Osteoblast (primary cell): ENCODE results near the gene OPN1MW3. TPM values are rescaled to one million over a fixed set of nuclear protein-coding genes. Genes with fewer than 3 reads are reported as not detected.

Experiments
- DNase-seq: peaks from one replicate; pipeline ENCODE4 v3.0.0; 2011; ENCODE audit warnings: low spot score, mixed read lengths; ENCODE audit not compliant: insufficient read length; ENCODE audit errors: missing footprints
- H2AFZ ChIP-seq: 2 replicates; pipeline ENCODE4 v1.6.0; 2011; ENCODE audit warnings: mild to moderate bottlenecking, low read length
- H3K27ac ChIP-seq: 2 replicates; pipeline ENCODE4 v1.5.1; 2011; ENCODE audit warnings: mild to moderate bottlenecking, low read depth, low read length, moderate library complexity
- H3K27me3 ChIP-seq: 2 replicates; pipeline ENCODE4 v1.6.0; 2012; ENCODE audit warnings: mild to moderate bottlenecking, control low read depth, inconsistent platforms, low read length, moderate library complexity; ENCODE audit not compliant: insufficient read depth
- H3K36me3 ChIP-seq: 2 replicates; pipeline ENCODE4 v1.5.1; 2011; ENCODE audit warnings: mild to moderate bottlenecking, low read length, control low read depth, moderate library complexity; ENCODE audit not compliant: insufficient read depth
- H3K4me1 ChIP-seq: 2 replicates; pipeline ENCODE4 v1.5.1; 2011; ENCODE audit warnings: mild to moderate bottlenecking, low read length, control low read depth, moderate library complexity; ENCODE audit not compliant: insufficient read depth
- H3K4me2 ChIP-seq: 2 replicates; pipeline ENCODE4 v1.6.0; 2011; ENCODE audit warnings: mild to moderate bottlenecking, low read length; ENCODE audit not compliant: insufficient read depth
- H3K4me3 ChIP-seq: fragments of 200-600 bp; sonication (generic); 3 replicates; pipeline ENCODE4 v1.5.1; 2012; ENCODE audit warnings: mild to moderate bottlenecking, low read length, inconsistent platforms; ENCODE audit not compliant: insufficient read depth
- H3K79me2 ChIP-seq: 2 replicates; pipeline ENCODE4 v1.6.0; 2012; ENCODE audit warnings: mild to moderate bottlenecking, low read length, control low read depth, inconsistent platforms; ENCODE audit not compliant: insufficient read depth
- H3K9me3 ChIP-seq: 2 replicates; pipeline ENCODE4 v1.5.1; 2011; ENCODE audit warnings: low read depth, low read length, control low read depth
- H4K20me1 ChIP-seq: 2 replicates; pipeline ENCODE4 v1.6.0; 2012; ENCODE audit warnings: mild to moderate bottlenecking, low read length, control low read depth; ENCODE audit not compliant: insufficient read depth
- total RNA-seq: library from RNA; depleted of rRNA; stranded (reverse); fragments of >200 nt; gene quantifications from 2 replicates; pipeline ENCODE4 v1.2.3, GENCODE V29; 2012
- TF ChIP-seq, protein P1 (sequence below): IDR thresholded peaks from 2 replicates; pipeline ENCODE4 v1.5.1; 2011; ENCODE audit warnings: mild to moderate bottlenecking, low read depth, low read length, moderate library complexity; ENCODE audit errors: extremely low read depth

Gene OPN1MW3
- total RNA-seq, 1 donor: not detected

DNA sequence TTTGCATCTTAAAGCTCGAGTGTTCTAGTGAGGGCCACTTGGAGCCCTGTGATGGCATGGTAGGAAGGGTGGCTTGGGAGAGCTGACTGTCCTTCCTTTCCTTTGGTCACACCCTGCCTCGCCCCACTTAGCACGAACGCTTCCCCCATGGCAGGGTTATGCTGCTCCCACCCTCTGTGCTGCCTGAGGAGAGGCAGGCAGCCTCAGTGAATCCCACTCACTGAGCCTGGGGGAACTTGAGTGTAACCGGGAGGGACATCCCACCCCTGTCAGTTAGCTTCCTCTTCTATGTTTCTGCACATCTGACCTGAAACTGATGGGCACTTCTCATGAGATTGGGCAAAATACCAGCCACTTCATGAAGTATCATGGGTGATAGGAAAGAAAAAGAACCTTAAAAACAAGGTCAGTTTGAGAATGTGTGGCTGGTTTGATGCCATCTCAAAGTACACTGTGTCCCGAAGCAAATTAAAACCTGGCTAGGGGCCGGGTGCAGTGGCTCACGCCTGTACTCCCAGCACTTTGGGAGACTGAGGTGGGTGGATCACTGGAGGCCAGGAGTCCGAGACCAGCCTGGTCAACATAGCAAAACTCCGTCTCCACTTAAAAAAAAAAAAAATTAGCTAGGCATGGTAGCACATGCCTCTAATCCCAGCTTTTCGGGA lies 48.3 kb downstream of the OPN1MW3 start:
- H3K36me3 ChIP-seq: no peaks in the 10 kb centered on the region
- no peaks in the 10 kb centered on the region for H3K4me1 ChIP-seq
- H3K27me3 ChIP-seq: peaks cover 5% of the 10 kb centered on the region
- no peaks in the 10 kb centered on the region for H3K79me2 ChIP-seq
- no peak overlapping the region for H3K4me2 ChIP-seq
- TF ChIP-seq, protein P1, sequence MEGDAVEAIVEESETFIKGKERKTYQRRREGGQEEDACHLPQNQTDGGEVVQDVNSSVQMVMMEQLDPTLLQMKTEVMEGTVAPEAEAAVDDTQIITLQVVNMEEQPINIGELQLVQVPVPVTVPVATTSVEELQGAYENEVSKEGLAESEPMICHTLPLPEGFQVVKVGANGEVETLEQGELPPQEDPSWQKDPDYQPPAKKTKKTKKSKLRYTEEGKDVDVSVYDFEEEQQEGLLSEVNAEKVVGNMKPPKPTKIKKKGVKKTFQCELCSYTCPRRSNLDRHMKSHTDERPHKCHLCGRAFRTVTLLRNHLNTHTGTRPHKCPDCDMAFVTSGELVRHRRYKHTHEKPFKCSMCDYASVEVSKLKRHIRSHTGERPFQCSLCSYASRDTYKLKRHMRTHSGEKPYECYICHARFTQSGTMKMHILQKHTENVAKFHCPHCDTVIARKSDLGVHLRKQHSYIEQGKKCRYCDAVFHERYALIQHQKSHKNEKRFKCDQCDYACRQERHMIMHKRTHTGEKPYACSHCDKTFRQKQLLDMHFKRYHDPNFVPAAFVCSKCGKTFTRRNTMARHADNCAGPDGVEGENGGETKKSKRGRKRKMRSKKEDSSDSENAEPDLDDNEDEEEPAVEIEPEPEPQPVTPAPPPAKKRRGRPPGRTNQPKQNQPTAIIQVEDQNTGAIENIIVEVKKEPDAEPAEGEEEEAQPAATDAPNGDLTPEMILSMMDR: no peak
- no peak overlapping the region for H3K4me3 ChIP-seq
- H3K27ac ChIP-seq: no peak overlapping the region
- no peaks in the 10 kb centered on the region for H3K9me3 ChIP-seq
- H4K20me1 ChIP-seq: no peaks in the 10 kb centered on the region
- no peak for DNase-seq
- H2AFZ ChIP-seq: no peak overlapping the region

DNA sequence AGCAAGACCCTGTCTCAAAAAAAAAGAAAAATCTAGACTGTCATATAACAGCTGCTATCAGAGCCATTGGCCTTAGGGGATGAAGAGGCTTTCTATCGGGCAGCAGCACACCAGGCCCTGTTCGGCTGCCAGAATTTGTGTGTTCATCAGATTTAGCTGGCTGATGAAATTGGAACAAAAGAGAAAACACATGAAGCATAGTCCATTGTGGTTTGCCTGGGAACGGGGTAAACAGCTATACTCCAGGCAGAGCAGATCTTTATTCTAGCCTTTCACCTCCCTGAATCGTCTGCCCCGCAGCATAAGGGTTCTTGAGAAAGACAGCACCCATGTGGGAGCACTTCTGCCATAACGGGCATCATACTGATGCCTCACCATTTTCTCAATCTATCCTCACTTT lies 49.8 kb downstream of the OPN1MW3 start:
- no peak overlapping the region for H3K4me2 ChIP-seq
- H3K4me3 ChIP-seq: no peak overlapping the region
- peak; percentile 72 for DNase-seq

DNA sequence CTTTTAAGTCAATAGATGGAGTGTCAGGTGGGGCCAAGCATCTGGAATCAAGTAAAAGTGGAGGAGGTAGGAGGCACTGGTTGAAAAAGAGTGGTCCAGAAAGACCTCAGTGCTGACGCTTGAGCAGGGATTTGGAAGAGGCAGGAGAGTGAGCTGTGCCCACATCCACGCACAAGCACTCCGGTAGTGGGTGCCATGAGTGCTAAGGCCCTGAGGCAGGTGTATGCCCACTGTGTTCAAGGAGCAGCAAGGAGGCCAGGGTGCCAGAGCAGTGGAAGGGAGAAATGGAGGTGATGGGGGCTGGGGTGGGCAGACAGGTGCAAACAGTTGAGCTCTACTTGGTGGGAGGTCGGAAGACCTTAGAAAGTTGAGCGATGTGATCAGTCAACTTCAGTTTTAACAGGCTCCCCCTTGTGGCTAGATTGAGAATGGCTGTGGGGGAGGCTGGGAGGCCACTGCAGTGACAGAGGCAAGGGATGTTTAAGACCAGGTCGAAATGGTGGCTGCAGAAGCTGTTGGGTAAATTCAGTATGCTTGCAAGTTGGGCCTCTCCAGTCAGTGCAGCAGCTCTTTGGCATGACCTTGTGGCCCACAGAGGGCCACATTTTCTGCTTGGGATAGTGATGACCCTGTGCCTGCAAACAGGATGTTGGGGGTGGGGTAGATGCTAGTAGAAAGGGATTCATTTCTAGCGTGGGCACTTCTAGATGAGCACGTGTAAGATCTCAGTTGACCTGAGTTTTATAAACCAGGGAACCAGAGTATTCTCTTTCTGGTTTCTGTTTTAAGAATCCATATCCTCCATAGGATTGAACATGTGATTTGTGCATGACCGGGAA lies 50.9 kb downstream of the OPN1MW3 start:
- H3K27me3 ChIP-seq: peaks cover 16% of the 10 kb centered on the region
- TF ChIP-seq, protein P1: peak; percentile 76
- no peaks in the 10 kb centered on the region for H4K20me1 ChIP-seq
- no peak overlapping the region for H2AFZ ChIP-seq
- no peak overlapping the region for H3K4me2 ChIP-seq
- H3K4me3 ChIP-seq: no peak overlapping the region
- H3K4me1 ChIP-seq: no peaks in the 10 kb centered on the region
- peak; percentile 87 for DNase-seq
- no peak overlapping the region for H3K27ac ChIP-seq
- no peaks in the 10 kb centered on the region for H3K9me3 ChIP-seq
- H3K36me3 ChIP-seq: no peaks in the 10 kb centered on the region
- H3K79me2 ChIP-seq: no peaks in the 10 kb centered on the region

More for the DNA sequence above, 49.8 kb downstream of the OPN1MW3 start:
- H3K9me3 ChIP-seq: no peaks in the 10 kb centered on the region
- H2AFZ ChIP-seq: no peak overlapping the region
- H4K20me1 ChIP-seq: no peaks in the 10 kb centered on the region
- no peaks in the 10 kb centered on the region for H3K79me2 ChIP-seq
- no peaks in the 10 kb centered on the region for H3K4me1 ChIP-seq
- peaks cover 6% of the 10 kb centered on the region for H3K27me3 ChIP-seq
- H3K27ac ChIP-seq: no peak overlapping the region
- TF ChIP-seq, protein P1: no peak
- H3K36me3 ChIP-seq: no peaks in the 10 kb centered on the region

DNA sequence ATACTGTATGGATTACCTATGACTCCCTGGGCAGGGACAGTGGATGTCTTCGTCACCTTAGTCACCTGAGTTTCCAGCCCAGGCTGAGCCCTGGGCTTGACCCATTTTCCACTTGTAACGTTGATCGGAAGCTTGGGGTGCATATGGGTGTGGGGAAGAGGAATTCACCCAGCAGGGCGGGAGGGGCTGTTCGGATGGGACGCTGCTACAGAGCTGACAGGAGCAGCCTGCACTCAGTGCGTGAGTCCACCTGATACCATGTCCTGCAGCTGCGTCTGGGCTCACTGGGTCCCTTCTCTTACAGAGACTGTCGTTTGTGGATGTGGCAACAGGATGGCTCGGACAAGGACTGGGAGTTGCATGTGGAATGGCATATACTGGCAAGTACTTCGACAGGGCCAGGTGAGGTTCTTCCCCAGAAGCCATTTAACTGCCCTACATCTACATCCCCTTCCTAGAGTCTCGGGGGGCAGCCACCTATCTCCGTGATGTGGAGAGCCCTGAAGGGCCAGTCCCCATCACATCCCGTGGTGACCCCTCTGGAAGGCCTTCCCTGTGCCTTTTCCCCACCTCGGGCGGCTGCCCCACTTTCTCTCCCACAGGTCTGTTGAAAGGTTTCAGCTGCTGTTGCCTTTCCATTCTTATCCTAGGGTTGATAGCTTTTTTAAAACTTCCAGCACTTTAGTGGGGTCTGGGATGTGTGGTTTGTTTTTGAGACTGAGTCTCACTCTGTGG lies 51.8 kb downstream of the OPN1MW3 start:
- Histone ChIP-seq H2AFZ (no peak overlapping the region), H3K4me2 (no peak overlapping the region), H3K4me3 (no peak overlapping the region), H3K4me1 (no peaks in the 10 kb centered on the region), H4K20me1 (no peaks in the 10 kb centered on the region), H3K36me3 (no peaks in the 10 kb centered on the region), H3K9me3 (no peaks in the 10 kb centered on the region), H3K27me3 (peaks cover 16% of the 10 kb centered on the region), H3K79me2 (no peaks in the 10 kb centered on the region), H3K27ac (no peak overlapping the region)
- TF ChIP-seq, protein P1: no peak
- DNase-seq: peak; percentile 61
